ENCODE results near the gene RNF157. TPM values are rescaled to one million over a fixed set of nuclear protein-coding genes. Genes with fewer than 3 reads are reported as not detected.

Gene RNF157
- total and polyA plus RNA-seq, 4 donors: 0.36 to 3.8 (median 1.8) TPM

GRCh38 chr17:76134911-76135809, 105.1 kb downstream of the RNF157 start:
- Histone ChIP-seq H3K27me3 (ENCODE audit: control insufficient read depth in 1 of 2, insufficient read depth in 2 of 2, low read length in 1 of 2) (no peaks in the 10 kb centered on the region), H3K4me3 (ENCODE audit: low read length in 2 of 2) (no peak overlapping the region), H3K27ac (ENCODE audit: low read depth in 1 of 2, low read length in 2 of 2) (no peak overlapping the region), H3K9me3 (ENCODE audit: control insufficient read depth, low read length) (no peaks in the 10 kb centered on the region), H3K4me1 (ENCODE audit: control insufficient read depth in 1 of 2, insufficient read depth in 2 of 2, low read length in 2 of 2) (no peaks in the 10 kb centered on the region), H3K36me3 (ENCODE audit: control insufficient read depth in 1 of 2, insufficient read depth in 2 of 2, low read length in 1 of 2) (no peaks in the 10 kb centered on the region)
- ATAC-seq (ENCODE audit: low FRiP score) (no peak), DNase-seq (no peak)
- WGBS, 2 donors: 27 to 30% methylated on average over 22 of the region's 22 CpGs
- intact Hi-C loops (cut with DNase I): no loop called here

GRCh38 chr17:76132574-76133338, 107.5 kb downstream of the RNF157 start:
- Histone ChIP-seq H3K27ac (ENCODE audit: low read depth in 1 of 2, low read length in 2 of 2) (no peak overlapping the region), H3K9me3 (ENCODE audit: control insufficient read depth, low read length) (no peaks in the 10 kb centered on the region), H3K4me1 (ENCODE audit: control insufficient read depth in 1 of 2, insufficient read depth in 2 of 2, low read length in 2 of 2) (no peaks in the 10 kb centered on the region), H3K36me3 (ENCODE audit: control insufficient read depth in 1 of 2, insufficient read depth in 2 of 2, low read length in 1 of 2) (no peaks in the 10 kb centered on the region), H3K4me3 (ENCODE audit: low read length in 2 of 2) (no peak overlapping the region), H3K27me3 (ENCODE audit: control insufficient read depth in 1 of 2, insufficient read depth in 2 of 2, low read length in 1 of 2) (no peaks in the 10 kb centered on the region)
- intact Hi-C loops (cut with DNase I): no loop called here
- 15 to 24% methylated on average over 17 to 21 of the region's 21 CpGs for WGBS, 2 donors
- DNase-seq (no peak), ATAC-seq (ENCODE audit: low FRiP score) (no peak)

- Histone ChIP-seq H3K36me3 (ENCODE audit: control insufficient read depth in 1 of 2, insufficient read depth in 2 of 2, low read length in 1 of 2) (no peaks in the 10 kb centered on the region), H3K4me1 (ENCODE audit: control insufficient read depth in 1 of 2, insufficient read depth in 2 of 2, low read length in 2 of 2) (no peaks in the 10 kb centered on the region), H3K27ac (ENCODE audit: low read depth in 1 of 2, low read length in 2 of 2) (no peak overlapping the region), H3K9me3 (ENCODE audit: control insufficient read depth, low read length) (no peaks in the 10 kb centered on the region), H3K27me3 (ENCODE audit: control insufficient read depth in 1 of 2, insufficient read depth in 2 of 2, low read length in 1 of 2) (no peaks in the 10 kb centered on the region), H3K4me3 (ENCODE audit: low read length in 2 of 2) (no peak overlapping the region)
- intact Hi-C loops (cut with DNase I): no loop called here
- WGBS, 2 donors: 21 to 25% methylated on average over 19 to 21 of the region's 21 CpGs
- DNase-seq (no peak), ATAC-seq (ENCODE audit: low FRiP score) (peak; percentile 23)
Measured at GRCh38 chr17:76131692-76132573, 108.4 kb downstream of the RNF157 start.

GRCh38 chr17:76131051-76131691, 109.1 kb downstream of the RNF157 start:
- Histone ChIP-seq H3K27me3 (ENCODE audit: control insufficient read depth in 1 of 2, insufficient read depth in 2 of 2, low read length in 1 of 2) (no peaks in the 10 kb centered on the region), H3K27ac (ENCODE audit: low read depth in 1 of 2, low read length in 2 of 2) (no peak overlapping the region), H3K36me3 (ENCODE audit: control insufficient read depth in 1 of 2, insufficient read depth in 2 of 2, low read length in 1 of 2) (no peaks in the 10 kb centered on the region), H3K9me3 (ENCODE audit: control insufficient read depth, low read length) (no peaks in the 10 kb centered on the region), H3K4me3 (ENCODE audit: low read length in 2 of 2) (no peak overlapping the region), H3K4me1 (ENCODE audit: control insufficient read depth in 1 of 2, insufficient read depth in 2 of 2, low read length in 2 of 2) (no peaks in the 10 kb centered on the region)
- 22% methylated on average over 21 of the region's 21 CpGs for WGBS, 2 donors
- no peak for ATAC-seq (ENCODE audit: low FRiP score)
- DNase-seq: no peak
- intact Hi-C loops (cut with DNase I): no loop called here

GRCh38 chr17:76130473-76130872, 109.8 kb downstream of the RNF157 start:
- no peak overlapping the region for H3K4me3 ChIP-seq (ENCODE audit: low read length in 2 of 2)
- DNase-seq: no peak
- H3K9me3 ChIP-seq (ENCODE audit: control insufficient read depth, low read length): no peaks in the 10 kb centered on the region
- WGBS, 2 donors: 32 to 37% methylated on average over 13 of the region's 13 CpGs
- ATAC-seq (ENCODE audit: low FRiP score): no peak
- no peak overlapping the region for H3K27ac ChIP-seq (ENCODE audit: low read depth in 1 of 2, low read length in 2 of 2)
- H3K36me3 ChIP-seq (ENCODE audit: control insufficient read depth in 1 of 2, insufficient read depth in 2 of 2, low read length in 1 of 2): no peaks in the 10 kb centered on the region
- no peaks in the 10 kb centered on the region for H3K4me1 ChIP-seq (ENCODE audit: control insufficient read depth in 1 of 2, insufficient read depth in 2 of 2, low read length in 2 of 2)
- intact Hi-C loops (cut with DNase I): no loop called here
- no peaks in the 10 kb centered on the region for H3K27me3 ChIP-seq (ENCODE audit: control insufficient read depth in 1 of 2, insufficient read depth in 2 of 2, low read length in 1 of 2)

GRCh38 chr17:76125922-76126321, 114.4 kb downstream of the RNF157 start:
- Histone ChIP-seq H3K27me3 (ENCODE audit: control insufficient read depth in 1 of 2, insufficient read depth in 2 of 2, low read length in 1 of 2) (no peaks in the 10 kb centered on the region), H3K36me3 (ENCODE audit: control insufficient read depth in 1 of 2, insufficient read depth in 2 of 2, low read length in 1 of 2) (no peaks in the 10 kb centered on the region), H3K27ac (ENCODE audit: low read depth in 1 of 2, low read length in 2 of 2) (no peak overlapping the region), H3K4me3 (ENCODE audit: low read length in 2 of 2) (no peak overlapping the region), H3K9me3 (ENCODE audit: control insufficient read depth, low read length) (no peaks in the 10 kb centered on the region), H3K4me1 (ENCODE audit: control insufficient read depth in 1 of 2, insufficient read depth in 2 of 2, low read length in 2 of 2) (no peaks in the 10 kb centered on the region)
- ATAC-seq (ENCODE audit: low FRiP score) (no peak), DNase-seq (no peak)
- WGBS, 2 donors: 94 to 96% methylated on average over 1 of the region's 1 CpG
- intact Hi-C loops (cut with DNase I): no loop called here

- 86 to 88% methylated on average over 5 of the region's 5 CpGs for WGBS, 2 donors
- H3K27me3 ChIP-seq (ENCODE audit: control insufficient read depth in 1 of 2, insufficient read depth in 2 of 2, low read length in 1 of 2): no peaks in the 10 kb centered on the region
- no peak overlapping the region for H3K27ac ChIP-seq (ENCODE audit: low read depth in 1 of 2, low read length in 2 of 2)
- no peak for DNase-seq
- H3K4me1 ChIP-seq (ENCODE audit: control insufficient read depth in 1 of 2, insufficient read depth in 2 of 2, low read length in 2 of 2): no peaks in the 10 kb centered on the region
- H3K9me3 ChIP-seq (ENCODE audit: control insufficient read depth, low read length): no peaks in the 10 kb centered on the region
- intact Hi-C loops (cut with DNase I): no loop called here
- no peaks in the 10 kb centered on the region for H3K36me3 ChIP-seq (ENCODE audit: control insufficient read depth in 1 of 2, insufficient read depth in 2 of 2, low read length in 1 of 2)
- H3K4me3 ChIP-seq (ENCODE audit: low read length in 2 of 2): no peak overlapping the region
- ATAC-seq (ENCODE audit: low FRiP score): no peak
Measured at GRCh38 chr17:76125391-76125675, 115.0 kb downstream of the RNF157 start.

All from aorta (tissue), 5 donors.